GM15510 (cell line): ENCODE results near the gene TKT.

Experiments used
- POLR2A ChIP-seq: IDR thresholded peaks from 3 replicates; pipeline ENCODE4 v1.6.1; 2011; ENCODE audit warnings: borderline replicate concordance; ENCODE audit not compliant: insufficient read length; ENCODE audit errors: extremely low read depth

The TKT gene

DNA sequence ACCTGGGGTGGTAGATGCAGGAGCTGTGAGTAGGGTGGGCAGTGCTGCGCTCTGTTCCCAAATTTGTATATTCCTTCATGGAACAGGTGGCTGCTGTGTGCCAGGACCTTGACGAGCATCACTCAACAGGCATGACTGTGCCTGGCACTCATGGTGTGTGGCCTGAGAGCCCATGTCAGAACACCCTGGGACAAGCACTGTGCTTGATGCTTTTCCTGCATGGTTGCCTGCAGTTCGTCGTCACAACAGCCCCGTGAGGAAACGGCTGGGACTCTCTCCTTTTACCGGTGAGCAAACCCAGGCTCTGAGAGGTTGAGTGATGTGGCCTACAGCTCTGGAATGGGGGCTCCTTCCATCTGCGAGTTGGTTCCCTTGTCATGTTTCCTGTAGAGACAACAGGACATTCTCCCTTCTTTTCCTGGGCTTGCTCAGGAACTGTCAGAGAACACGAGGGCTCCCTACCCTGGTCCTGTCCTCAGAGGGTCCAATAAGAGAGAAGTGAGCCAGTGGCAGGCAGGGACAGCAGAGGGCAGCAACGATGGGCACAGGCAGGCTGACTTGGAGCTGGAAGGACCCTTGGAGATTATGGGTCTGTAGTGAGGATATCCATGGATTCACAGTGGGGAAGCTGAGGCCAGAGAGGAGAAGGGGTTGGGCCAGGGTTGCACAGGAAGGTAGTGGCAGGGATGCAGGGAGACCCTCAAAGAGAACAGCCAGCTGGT, 57.4 kb downstream of the TKT start:
- no peak for TF ChIP-seq POLR2A

DNA sequence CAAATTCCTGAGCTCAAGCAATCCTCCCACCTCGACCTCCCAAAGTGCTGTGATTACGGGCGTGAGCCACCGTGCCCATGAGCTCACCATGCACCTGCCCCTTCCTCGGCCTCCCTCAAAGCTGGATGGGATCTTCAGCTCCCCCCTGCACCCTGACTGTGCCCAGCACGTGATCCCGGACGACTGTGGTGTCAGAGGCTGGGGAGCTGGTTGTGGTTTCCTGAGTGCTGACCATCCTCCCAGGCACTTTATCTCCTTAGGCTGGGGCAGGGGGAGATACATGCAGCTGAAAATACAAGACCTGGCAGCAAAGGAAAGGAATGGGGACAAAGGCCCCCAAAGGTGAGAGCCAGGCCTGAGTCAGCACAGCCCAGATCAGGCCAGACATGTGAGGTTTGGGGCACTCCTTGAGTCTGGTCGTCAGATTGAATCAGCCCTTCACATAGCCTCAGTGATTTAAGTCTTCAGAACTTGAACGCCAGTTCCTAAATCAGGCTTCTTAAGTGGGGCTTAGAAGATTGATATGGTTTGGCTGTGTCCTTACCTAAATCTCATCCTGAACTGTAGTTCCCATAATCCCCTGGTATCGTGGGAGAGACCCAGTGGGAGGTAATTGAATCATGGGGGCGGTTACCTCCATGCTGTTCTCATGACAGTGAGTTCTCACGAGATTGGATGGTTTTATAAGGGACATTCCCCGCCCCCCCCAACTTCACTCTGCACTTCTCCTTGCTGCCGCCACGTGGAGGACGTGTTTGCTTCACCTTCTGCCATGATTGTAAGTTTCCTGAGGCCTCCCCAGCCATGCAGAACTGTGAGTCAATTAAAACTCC, 59.0 kb downstream of the TKT start:
- no peak for TF ChIP-seq POLR2A

DNA sequence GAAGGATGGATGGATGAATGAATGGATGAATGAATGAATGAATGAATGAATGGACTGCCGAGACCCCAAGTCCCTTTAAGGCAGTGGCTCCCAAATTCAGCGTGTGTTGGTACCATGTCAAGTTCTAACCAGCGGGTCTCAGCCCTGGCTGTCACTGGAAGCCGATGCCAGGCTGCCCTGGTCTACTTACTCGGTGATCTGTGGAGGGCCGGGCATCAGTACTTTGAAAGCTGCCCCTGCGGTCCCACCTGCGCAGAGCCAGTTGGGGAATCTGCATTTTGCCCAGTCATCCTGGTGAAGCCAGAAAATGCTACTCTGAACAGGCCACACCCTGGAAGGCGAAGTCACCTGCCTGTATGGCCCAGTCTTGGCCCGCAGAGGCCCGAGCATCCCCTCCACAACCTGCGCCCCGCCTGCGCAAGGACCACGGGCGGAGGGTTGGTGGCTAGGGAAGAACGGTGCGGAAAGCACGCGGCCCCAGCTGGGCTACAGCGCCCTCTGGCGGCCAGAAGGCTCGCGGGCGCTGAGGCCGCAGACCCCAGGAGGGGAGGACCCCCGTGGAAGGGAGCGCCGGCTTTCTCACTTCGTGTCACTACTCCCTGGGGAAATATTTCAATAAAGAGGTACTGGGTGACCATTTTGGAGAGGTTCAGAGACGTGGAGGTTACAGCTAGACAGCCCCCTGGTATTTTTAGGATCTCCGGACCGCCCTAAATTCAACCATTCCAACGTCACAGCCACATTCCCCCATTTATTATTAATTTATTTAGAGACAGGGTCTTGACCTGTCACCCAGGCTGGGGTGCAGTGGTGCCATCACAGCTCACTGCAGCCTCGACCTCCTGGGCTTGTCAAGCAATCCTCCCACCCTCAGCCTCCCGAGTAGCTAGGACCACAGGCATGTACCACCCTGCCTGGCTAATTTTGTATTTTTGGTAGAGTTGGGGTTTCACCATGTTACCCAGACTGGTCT, 59.9 kb downstream of the TKT start:
- TF ChIP-seq POLR2A: no peak

DNA sequence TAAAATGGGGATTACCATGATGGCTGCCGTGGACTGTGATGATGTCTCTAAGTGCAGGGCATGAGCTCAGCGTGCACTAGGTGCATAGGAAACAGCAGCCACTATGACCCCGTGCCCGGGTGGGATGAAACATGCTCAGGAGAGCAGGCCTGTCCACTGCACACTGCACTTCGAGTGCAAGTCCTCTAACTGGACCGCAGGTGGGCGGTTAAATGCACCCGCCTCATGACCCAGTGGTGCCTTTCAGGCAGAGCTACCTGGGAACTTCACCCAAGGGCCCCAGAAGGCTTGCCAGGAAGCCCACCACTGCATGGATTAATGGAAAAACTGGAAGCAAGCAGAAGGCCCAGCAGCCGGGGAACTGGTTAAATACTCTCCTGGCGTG, 60.8 kb downstream of the TKT start:
- no peak for TF ChIP-seq POLR2A

DNA sequence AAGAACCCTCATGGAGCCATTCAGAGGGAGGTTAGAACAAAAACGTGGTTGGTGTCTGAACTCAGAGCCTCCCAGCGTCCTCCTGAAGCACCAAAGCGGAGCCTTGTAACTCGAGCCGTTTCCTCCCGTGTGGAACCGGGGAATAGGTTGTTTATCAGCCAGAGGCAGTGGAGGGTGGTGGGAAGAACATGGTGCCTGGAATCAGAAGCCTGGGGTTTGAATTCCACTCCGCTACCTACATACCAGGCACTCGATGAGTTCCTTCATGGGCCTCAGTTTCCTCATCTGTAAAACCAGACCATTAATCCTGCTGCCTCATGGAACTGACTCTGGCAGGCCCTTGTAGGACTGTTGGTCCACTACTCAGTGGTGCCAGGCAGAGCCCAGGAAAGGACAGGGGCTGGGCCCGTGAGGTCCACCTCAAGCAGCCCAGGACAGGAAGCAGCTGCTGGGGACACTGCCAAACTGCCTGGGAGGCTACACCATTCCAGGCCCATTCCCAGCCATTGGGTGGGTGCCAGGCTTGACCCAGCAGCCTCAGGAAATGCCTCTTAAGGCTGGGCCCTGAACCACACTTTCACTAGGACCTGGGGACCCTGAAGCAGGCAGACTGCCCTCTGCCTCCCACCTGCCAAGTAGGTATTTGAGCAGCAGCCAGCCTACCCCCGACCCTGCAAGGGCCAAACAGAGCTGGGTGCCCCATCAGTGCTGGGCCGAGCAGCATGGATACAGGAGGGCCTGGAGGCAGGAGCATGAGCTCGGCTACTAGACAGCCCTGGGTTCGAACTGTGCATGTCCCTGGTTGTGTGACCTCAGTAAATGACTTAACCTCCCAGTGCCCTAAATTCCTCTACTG, 61.4 kb downstream of the TKT start:
- TF ChIP-seq POLR2A: no peak

DNA sequence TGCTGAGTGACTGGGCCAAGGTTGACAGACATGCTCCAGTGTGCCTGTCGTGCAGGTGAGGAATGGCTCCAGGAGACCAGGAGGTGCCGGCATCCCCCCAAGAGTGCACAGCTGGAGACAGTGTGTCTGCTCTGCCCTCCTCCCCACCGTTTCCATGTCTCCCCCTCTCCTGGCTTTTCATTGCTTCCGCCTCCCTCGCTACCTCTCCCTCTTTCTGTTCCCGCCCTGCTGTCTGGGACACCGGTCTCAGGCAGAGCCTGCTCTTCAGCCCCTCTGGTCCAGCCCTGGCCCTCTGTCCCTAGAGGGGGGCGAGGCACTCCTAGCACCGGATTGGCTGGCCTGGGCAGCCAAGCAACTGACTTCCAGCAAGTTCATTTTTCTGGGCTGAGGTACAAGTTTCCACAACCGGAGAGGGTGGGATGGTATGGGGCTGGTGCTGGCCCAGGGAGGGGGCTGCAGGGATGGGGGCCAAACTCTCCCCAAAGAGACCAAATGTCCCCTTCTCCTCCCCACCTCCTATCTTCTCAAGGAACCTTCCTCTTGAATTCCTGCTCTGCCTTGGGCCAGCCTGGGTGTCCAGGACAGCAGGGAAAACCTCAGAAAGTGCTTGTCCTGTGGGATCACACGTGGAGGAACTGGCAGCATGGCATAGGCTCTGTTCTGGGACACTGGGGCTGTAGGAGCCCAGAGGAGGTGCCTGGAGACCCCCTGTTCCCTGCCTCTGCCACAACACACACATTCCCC, 62.2 kb downstream of the TKT start:
- TF ChIP-seq POLR2A: no peak

DNA sequence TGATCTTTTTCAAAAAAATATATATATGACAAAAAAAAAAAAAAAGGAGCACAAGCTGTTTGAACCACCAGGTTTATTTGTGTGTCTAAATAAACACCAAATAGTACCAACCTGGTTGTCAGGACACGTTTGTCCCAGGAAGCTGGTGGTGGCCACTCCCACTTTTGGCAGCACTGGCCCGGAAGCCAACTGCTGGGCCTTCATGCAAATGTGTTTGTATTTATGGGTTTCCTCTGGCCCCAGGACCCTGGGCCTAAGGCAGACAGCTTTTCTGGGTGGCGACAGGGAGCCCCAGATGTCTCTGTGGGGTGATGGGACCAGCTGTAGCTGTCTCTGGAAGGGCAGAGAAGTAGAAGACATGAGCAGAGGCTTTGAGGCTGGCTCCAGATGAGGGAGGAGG, 63.2 kb downstream of the TKT start:
- peak; percentile 32 for TF ChIP-seq POLR2A

DNA sequence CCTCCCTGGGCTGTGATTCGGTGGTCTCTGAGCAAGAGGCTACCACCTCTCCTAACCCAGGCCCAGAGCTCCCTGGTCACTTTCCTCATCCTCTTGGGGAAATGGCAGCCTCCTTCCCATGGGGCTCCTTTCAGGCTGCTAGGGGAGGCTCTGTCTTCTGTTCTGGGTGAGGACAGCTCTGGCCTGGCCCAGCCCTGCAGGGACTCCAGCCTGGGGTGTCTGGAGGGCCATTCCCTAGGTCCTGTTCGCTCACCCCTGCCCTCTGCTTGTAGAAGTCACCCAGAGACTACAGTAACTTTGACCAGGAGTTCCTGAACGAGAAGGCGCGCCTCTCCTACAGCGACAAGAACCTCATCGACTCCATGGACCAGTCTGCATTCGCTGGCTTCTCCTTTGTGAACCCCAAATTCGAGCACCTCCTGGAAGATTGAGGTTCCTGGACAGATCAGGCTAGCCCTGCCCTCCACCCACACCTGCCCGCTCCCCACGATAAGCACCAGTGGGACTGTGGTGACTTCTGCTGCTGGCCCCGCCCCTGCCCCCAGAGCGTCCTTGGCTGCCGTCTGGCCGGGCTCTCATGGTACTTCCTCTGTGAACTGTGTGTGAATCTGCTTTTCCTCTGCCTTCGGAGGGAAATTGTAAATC, 63.9 kb downstream of the TKT start:
- TF ChIP-seq POLR2A: no peak

DNA sequence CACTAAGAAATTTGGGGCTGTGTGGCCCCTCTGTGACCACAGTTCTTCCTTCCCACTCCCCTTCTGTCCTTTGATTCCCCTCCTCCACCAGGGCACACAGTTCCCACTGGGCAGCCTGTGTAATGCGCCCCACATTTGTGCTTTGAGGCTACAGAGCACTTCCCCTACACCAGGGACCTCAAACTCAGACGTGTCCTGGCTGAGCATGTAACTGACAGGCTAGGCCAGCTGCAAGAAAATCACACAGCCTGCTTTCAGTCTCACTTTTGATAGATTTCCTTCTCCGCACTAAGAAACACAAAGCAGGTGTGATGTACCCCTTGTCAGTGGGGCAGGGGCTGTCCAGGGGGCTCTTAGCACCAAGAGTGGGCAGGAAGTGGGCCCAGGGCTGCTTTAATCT, 65.2 kb downstream of the TKT start:
- TF ChIP-seq POLR2A: no peak

DNA sequence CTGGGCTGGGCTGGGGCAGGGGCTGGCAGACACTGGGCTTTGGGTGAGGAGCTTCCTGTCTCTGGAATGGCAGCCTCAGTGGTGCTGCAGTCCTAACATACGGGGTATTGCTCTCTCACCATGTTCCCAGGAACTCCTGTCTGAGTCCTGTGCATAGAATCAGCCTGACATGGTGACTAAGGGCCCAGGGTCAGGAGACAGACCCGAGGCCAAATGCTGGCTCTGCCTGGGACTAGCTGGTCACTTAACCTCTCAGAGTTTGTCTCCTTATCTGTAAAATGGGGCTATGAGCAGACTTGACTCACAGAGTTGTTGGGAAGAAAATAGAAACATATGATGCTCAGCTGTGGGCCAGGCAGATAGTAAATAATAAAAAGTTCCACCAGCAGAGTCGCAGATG, 66.5 kb downstream of the TKT start:
- no peak for TF ChIP-seq POLR2A

DNA sequence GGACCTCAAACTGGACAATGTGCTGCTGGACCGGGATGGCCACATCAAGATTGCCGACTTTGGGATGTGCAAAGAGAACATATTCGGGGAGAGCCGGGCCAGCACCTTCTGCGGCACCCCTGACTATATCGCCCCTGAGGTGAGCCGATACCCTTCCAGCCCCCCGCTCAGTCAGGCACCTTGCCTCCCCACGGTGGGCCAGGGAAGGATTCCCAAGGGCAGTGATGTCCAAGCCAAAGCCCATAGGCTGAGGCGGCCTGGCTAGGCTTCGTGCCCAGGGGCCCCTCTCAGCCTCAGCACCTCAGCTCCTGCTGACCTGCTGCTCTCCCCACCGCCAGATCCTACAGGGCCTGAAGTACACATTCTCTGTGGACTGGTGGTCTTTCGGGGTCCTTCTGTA, 67.1 kb downstream of the TKT start:
- TF ChIP-seq POLR2A: no peak

DNA sequence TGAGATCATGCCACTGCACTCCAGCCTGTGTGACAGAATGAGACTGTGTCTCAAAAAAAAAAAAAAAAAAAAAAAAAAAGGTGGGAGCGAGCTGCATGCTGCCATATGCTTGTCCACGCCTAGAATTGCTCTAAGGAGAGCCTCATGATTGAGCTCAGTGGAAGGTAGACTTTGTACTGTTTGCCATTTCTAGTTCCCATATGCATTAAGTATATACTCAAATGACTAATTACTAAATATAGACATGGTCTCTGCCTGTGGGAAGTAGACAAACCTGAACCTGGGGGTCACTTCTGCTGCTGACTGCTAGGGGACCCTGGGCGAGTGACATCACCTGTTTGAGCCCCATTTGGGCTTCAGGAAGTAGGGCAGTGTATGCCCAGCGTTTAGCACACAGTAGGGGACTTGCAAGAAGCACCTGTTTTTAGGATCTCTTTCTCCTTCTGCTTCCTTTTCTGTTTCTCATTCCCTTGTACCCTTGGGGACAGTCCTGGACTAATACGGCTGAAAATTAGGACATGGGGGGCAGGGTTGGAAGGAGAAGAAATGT, 67.6 kb downstream of the TKT start:
- no peak for TF ChIP-seq POLR2A

DNA sequence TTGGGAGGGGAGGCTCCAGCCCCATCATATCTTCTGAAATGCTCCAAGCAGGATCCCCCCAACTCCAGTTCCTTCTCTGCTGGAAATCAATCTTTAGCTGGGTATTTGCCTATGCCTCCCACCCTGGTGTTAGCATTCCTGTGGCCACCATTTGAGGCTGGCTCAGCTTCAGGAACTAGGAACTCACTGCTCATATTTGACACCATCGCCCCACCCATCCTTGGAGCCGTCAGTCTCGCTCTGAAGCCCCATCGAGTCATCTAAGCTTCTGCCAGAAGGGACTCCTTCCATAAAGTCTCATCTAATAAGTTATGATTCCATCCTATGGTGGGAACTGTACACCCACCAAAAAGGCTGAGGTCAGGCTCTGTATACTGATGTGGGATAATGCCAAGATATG, 68.4 kb downstream of the TKT start:
- TF ChIP-seq POLR2A: no peak
